HepG2 (cell line): Measurements from ENCODE around the gene ARFGAP1. TPM values are rescaled to one million over a fixed set of nuclear protein-coding genes. Genes with fewer than 3 reads are reported as not detected.
A peak's percentile ranks its signal among the peaks of the same experiment; 100 is the strongest.

ENCODE experiments used
- ATAC-seq: fragments of 200-7000 bp; cut with Tn5 transposase; 3 replicates; pipeline ENCODE4 v1.9.1; 2020; ENCODE audit warnings: mild to moderate bottlenecking, moderate library complexity
- BruUV-seq: library from RNA; stranded (reverse); fragments of 400-500 nt; replicated peaks from 2 replicates; lab custom pipeline; 2021; lab: Mats Ljungman, UMichigan
- CTCF ChIA-PET: fragments of 300-600 bp; formaldehyde crosslinking; extraction: SDS; loops from one replicate; lab custom pipeline; 2021; ENCODE audit warnings: low total read pairs, inconsistent platforms, low intra/inter-chr PET ratio; lab: Yijun Ruan, JAX
- POLR2A ChIA-PET: fragments of 350-600 bp; sonication (Branson Sonifier 250); formaldehyde crosslinking; loops from one replicate; lab custom pipeline; 2020; ENCODE audit warnings: antibody characterized with exemption, inconsistent platforms; lab: Yijun Ruan, JAX
- DNase-seq: peaks from one replicate; pipeline ENCODE4 v3.0.0-alpha.2; 2015; ENCODE audit warnings: low spot score
- FAIRE-seq: peaks from 3 replicates; lab custom pipeline; 2011; peaks lifted over from hg19 to GRCh38; lab: Jason Lieb, UNC
- H2AFZ ChIP-seq: one replicate; pipeline ENCODE4 v1.6.1; 2011; ENCODE audit warnings: low read length, inconsistent platforms
- H3K27ac ChIP-seq: fragments of 300-600 bp; 3 replicates; pipeline ENCODE4 v1.8.0; 2011; ENCODE audit warnings: mixed run types, mild to moderate bottlenecking, mixed read lengths, low read length, inconsistent platforms; ENCODE audit not compliant: insufficient read depth; ENCODE audit errors: extremely low read length
- H3K27me3 ChIP-seq, 2 experiments: fragments of 200-600 bp in 1 of 2; 2 replicates in 1 of 2; 3 replicates in 1 of 2; pipeline versions ENCODE4 v1.6.0 to v1.8.0; 2011; ENCODE audit warnings: low read length in 2 of 2, mild to moderate bottlenecking in 2 of 2, moderate library complexity in 2 of 2, inconsistent platforms in 1 of 2; ENCODE audit not compliant: insufficient read depth in 2 of 2, control insufficient read depth in 1 of 2
- H3K36me3 ChIP-seq, 2 experiments: fragments of 200-600 bp in 1 of 2; replicated peaks in 1 of 2; 2 replicates in 1 of 2; 3 replicates in 1 of 2; pipeline versions ENCODE4 v1.5.1 to v1.8.0; 2011; ENCODE audit warnings: low read length in 2 of 2, inconsistent platforms in 1 of 2; ENCODE audit not compliant: insufficient read depth in 2 of 2, control insufficient read depth in 1 of 2
- H3K4me1 ChIP-seq: 2 replicates; pipeline ENCODE4 v1.5.1; 2012; ENCODE audit warnings: low read length, inconsistent platforms; ENCODE audit not compliant: insufficient read depth
- H3K4me2 ChIP-seq: 2 replicates; pipeline ENCODE4 v1.6.0; 2011; ENCODE audit warnings: low read depth, low read length, inconsistent platforms
- H3K4me3 ChIP-seq, 3 experiments: fragments of 200-600 bp in 1 of 3; sonication (generic), shearing (Covaris generic) in 1 of 3; replicated peaks in 1 of 3; 2 replicates each; pipeline ENCODE4 v1.5.1; 2011 to 2016; ENCODE audit warnings: low read length in 3 of 3, inconsistent platforms in 2 of 3, low read depth in 2 of 3, mild to moderate bottlenecking in 2 of 3, control low read depth in 1 of 3, mixed read lengths in 1 of 3; ENCODE audit not compliant: insufficient read depth in 1 of 3
- H3K79me2 ChIP-seq: one replicate; pipeline ENCODE4 v1.6.1; 2011; ENCODE audit warnings: low read length, inconsistent platforms; ENCODE audit not compliant: insufficient read depth
- H3K9ac ChIP-seq: 2 replicates; pipeline ENCODE4 v1.6.0; 2011; ENCODE audit warnings: mild to moderate bottlenecking, low read depth, low read length, inconsistent platforms; ENCODE audit not compliant: insufficient read depth
- H3K9me3 ChIP-seq: 2 replicates; pipeline ENCODE4 v1.5.1; 2012; ENCODE audit warnings: mild to moderate bottlenecking, low read length
- H4K20me1 ChIP-seq: 2 replicates; pipeline ENCODE4 v1.6.0; 2011; ENCODE audit warnings: inconsistent platforms, mild to moderate bottlenecking, low read length, moderate library complexity; ENCODE audit not compliant: insufficient read depth
- ADNP ChIP-seq: sonication (generic); formaldehyde crosslinking; IDR thresholded peaks from 2 replicates; pipeline ENCODE4 v1.4.0; 2020; ENCODE audit warnings: missing genetic modification reagents
- GABPB1 ChIP-seq: IDR thresholded peaks from 2 replicates; pipeline ENCODE4 v1.6.1; 2016; ENCODE audit warnings: mild to moderate bottlenecking, missing genetic modification reagents, moderate library complexity, missing compliant biosample characterization
- HBP1 ChIP-seq: IDR thresholded peaks from 2 replicates; pipeline ENCODE4 v1.6.1; 2016; ENCODE audit warnings: low read depth, control low read depth
- KLF6 ChIP-seq: IDR thresholded peaks from 2 replicates; pipeline ENCODE4 v1.8.0; 2016; ENCODE audit warnings: missing biosample characterization, missing genetic modification reagents
- MYC ChIP-seq: sonication (generic); formaldehyde crosslinking; IDR thresholded peaks from 2 replicates; pipeline ENCODE4 v1.9.0; 2021; ENCODE audit warnings: missing genetic modification reagents, borderline replicate concordance
- NPAS2 ChIP-seq: sonication (generic); formaldehyde crosslinking; IDR thresholded peaks from 2 replicates; pipeline ENCODE4 v1.8.0; 2022; ENCODE audit warnings: mild to moderate bottlenecking, missing genetic modification reagents, borderline replicate concordance
- NR2C2 ChIP-seq: sonication (generic); formaldehyde crosslinking; IDR thresholded peaks from 2 replicates; pipeline ENCODE4 v1.4.0; 2020; ENCODE audit warnings: missing genetic modification reagents, mild to moderate bottlenecking, moderate library complexity, borderline replicate concordance
- PAWR ChIP-seq: sonication (generic); formaldehyde crosslinking; IDR thresholded peaks from 2 replicates; pipeline ENCODE4 v1.4.0; 2020; ENCODE audit warnings: missing genetic modification reagents, mild to moderate bottlenecking, borderline replicate concordance
- PLRG1 ChIP-seq: fragments of 450-650 bp; conservative IDR thresholded peaks from 2 replicates; pipeline ENCODE4 v1.6.1; 2016
- ZNF30 ChIP-seq: sonication (generic); formaldehyde crosslinking; IDR thresholded peaks from 2 replicates; pipeline ENCODE4 v1.5.0; 2020; ENCODE audit warnings: mild to moderate bottlenecking, missing genetic modification reagents
- ZNF629 ChIP-seq: sonication (generic); formaldehyde crosslinking; conservative IDR thresholded peaks from 2 replicates; pipeline ENCODE4 v1.5.0; 2020; ENCODE audit warnings: missing genetic modification reagents
- ZNF704 ChIP-seq: sonication (generic); formaldehyde crosslinking; IDR thresholded peaks from 2 replicates; pipeline ENCODE4 v1.8.1; 2023; ENCODE audit warnings: mild to moderate bottlenecking, inconsistent platforms, moderate library complexity, missing genetic modification reagents, borderline replicate concordance
- WGBS: methylation state at CpG from one replicate; pipeline ENCODE4 v1.1.6; 2017; ENCODE audit warnings: low lambda C conversion rate; 5-methylcytosine and 5-hydroxymethylcytosine counted together
- in situ Hi-C: cut with HindIII; loops from 2 replicates; pipeline ENCODE4 v1.10.0; 2017; ENCODE audit warnings: low pct_unique_long_range_greater_than_20kb; ENCODE audit not compliant: extremely low pct_ligation_motif_present
- intact Hi-C: fragments of 100-400 bp; cut with micrococcal nuclease; formaldehyde crosslinking; loops from one replicate; pipeline ENCODE4 v1.10.0; 2022; ENCODE audit not compliant: unreplicated experiment
- polyA plus RNA-seq, 8 experiments: library from polyadenylated mRNA; depleted of rRNA in 3 of 8; stranded (reverse) in 7 of 8; unstranded in 1 of 8; fragments of >200 nt; fragmentation: Illumina TruSeq in 4 of 8; extraction: Trizol in 4 of 8; gene quantifications; 2 replicates each; pipeline versions ENCODE4 v1.2.1 to v1.2.3, GENCODE V29; 2011 to 2016; ENCODE audit warnings: low read depth in 4 of 8, missing spikeins in 1 of 8, mixed read lengths in 1 of 8; ENCODE audit not compliant: insufficient read depth in 1 of 8
- total RNA-seq, 5 experiments: library from RNA; depleted of rRNA; stranded (reverse); fragments of >200 nt; fragmentation: Illumina TruSeq; extraction: Trizol; gene quantifications; 2 replicates each; pipeline ENCODE4 v1.2.3, GENCODE V29; 2016; ENCODE audit warnings: low read depth in 1 of 5

Gene ARFGAP1
- total and polyA plus RNA-seq, 2 of the 13 experiments (the other 11 are each of a cell fraction or from before 2014, with no cell fraction given), result 132 TPM

- TF ChIP-seq PAWR (CRISPR knock-in tag) (no peak), MYC (CRISPR knock-in tag) (0 out of 2 replicates have a peak, but pooled peaks have one; percentile 15), PLRG1 (no peak), GABPB1 (CRISPR knock-in tag) (0 out of 2 replicates have a peak, but pooled peaks have one; percentile 23), HBP1 (CRISPR knock-in tag) (peak; percentile 62; the same call in 1 of the 2 replicates), ZNF30 (CRISPR knock-in tag) (no peak), NPAS2 (CRISPR knock-in tag) (peak; percentile 29; the same call in 1 of the 2 replicates), NR2C2 (CRISPR knock-in tag) (no peak), KLF6 (CRISPR knock-in tag) (no peak)
Measured at GRCh38 chr20:63268671-63269439, 3.8 kb upstream of the ARFGAP1 start (continued).

- FAIRE-seq, result no peak
- Histone ChIP-seq H3K4me2 (no peak overlapping the region), H4K20me1 (peaks cover 12% of the 10 kb centered on the region), H2AFZ (no peak overlapping the region)
- in situ Hi-C loops, result no loop called here
- 0 out of 2 replicates have a peak, but pooled peaks have one; percentile 36 for TF ChIP-seq ADNP (CRISPR knock-in tag)
- peak; percentile 93 for TF ChIP-seq ZNF629 (CRISPR knock-in tag)
- TF ChIP-seq ZNF704 (CRISPR knock-in tag), result no peak
- TF ChIP-seq, all 625 proteins: peak for 2
- 90% methylated on average over 9 of the region's 9 CpGs for WGBS
- H3K36me3 ChIP-seq, result peaks cover 0 to under 1% of the 10 kb centered on the region in 2 experiments; a peak in 3 of 5 replicates
- POLR2A ChIA-PET, result no interaction called here
- H3K4me1 ChIP-seq, result peaks cover 40% of the 10 kb centered on the region
- CTCF ChIA-PET, result no interaction called here
- DNase-seq, result no peak
- ATAC-seq, result no peak
- no peak overlapping the region for H3K27ac ChIP-seq
- peaks cover 3 to 24% of the 10 kb centered on the region in 2 experiments; a peak in 3 of 5 replicates for H3K27me3 ChIP-seq
- H3K4me3 ChIP-seq, result no peak overlapping the region
- intact Hi-C loops, result loop anchor here (5.0 kb wide), 1 partner anchor 47 kb away; no protein-coding TSS in a partner anchor
- H3K9ac ChIP-seq, result no peak overlapping the region
- H3K79me2 ChIP-seq, result peaks cover 20% of the 10 kb centered on the region
- BruUV-seq, result no TSS peak
- no peaks in the 10 kb centered on the region for H3K9me3 ChIP-seq
Measured at GRCh38 chr20:63269724-63270123, 2.9 kb upstream of the ARFGAP1 start.
